Measurements from ENCODE around the gene GOLGA7B.

- TF ChIP-seq CTCF (IDR thresholded peaks at IDR 0.05) (no peak), POLR2AphosphoS5 (IDR thresholded peaks at IDR 0.05) (no peak), POLR2A (IDR thresholded peaks at IDR 0.05) (no peak), EP300 (IDR thresholded peaks at IDR 0.05; ENCODE audit: low read depth) (no peak)
These were observed 69.4 kb downstream of the GOLGA7B start for GRCh38 chr10:97919012-97919411.

All from transverse colon (tissue), 4 donors.